Measurements from ENCODE around the gene CTDP1.
"Not testable (repeated sequence)": the region's sequence is repeated elsewhere in the genome, so short reads cannot be mapped to it uniquely, and the experiment has no call there.

The CTDP1 gene

GRCh38 chr18:79706006-79706405 lies 26.4 kb downstream of the CTDP1 start:
- no peak for DNase-seq

DNA sequence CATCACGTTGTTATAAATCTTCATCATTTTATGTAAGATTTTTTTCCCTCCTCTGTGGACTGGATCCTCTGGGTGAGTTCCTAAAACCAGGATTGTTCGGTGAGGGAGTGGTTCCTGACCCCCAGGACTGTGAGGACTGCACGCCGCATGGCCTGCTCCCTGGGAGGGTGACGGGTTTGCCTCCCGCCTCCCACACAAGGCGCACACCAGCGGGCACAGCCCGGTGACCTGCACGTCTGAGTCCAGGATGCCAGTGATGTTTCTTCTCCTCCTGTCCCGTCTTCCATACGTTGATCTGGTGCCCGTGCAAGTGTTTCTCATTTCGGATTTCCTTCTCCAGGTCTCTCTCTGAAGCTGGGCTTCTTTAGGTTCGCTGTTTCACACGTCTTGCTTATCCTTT lies 27.1 kb downstream of the CTDP1 start:
- DNase-seq: no peak

- DNase-seq: no peak
Observed at GRCh38 chr18:79707239-79707638, 27.6 kb downstream of the CTDP1 start.

GRCh38 chr18:79707671-79708070 lies 28.1 kb downstream of the CTDP1 start:
- no peak for DNase-seq

DNA sequence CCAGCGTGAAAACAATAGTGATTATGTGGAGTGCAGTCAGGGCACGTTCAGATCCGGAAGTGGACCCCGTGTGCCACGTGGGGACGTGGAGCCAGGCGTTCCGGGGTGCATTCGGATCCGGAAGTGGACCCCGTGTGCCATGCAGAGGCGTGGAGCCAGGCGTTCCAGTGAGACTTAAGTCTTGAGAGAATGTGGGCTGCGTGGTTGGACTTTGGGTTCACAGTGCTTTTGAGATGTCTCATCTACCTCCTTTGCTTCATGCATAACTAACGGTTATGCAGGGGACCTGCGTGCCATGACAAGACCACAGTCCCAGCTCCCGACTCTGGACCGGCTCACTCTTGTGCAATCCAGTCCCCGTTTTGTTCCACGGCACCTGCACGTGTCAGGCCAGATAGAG lies 28.8 kb downstream of the CTDP1 start:
- no peak for DNase-seq

- no peak for DNase-seq
Observed at GRCh38 chr18:79712206-79712857, 32.7 kb downstream of the CTDP1 start.

DNA sequence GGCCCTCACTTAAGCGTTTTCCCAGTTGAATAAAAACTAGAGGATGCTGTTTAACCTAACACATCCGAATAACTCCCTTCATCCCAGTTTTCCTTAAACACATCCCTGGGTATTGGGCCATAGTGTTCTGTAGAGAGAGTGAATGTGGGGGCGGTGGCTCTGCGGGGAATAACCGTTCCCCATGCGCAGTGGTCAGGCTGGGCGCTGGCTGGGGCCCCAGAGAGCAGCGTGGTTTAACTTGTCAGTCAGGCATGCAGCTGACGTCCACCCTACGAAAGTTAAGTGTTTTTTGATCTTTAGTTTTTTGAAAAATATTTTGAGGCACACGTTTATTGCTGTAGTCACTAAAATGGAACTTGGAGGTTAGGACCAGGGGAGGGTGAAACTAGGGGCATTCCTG lies 33.7 kb downstream of the CTDP1 start:
- DNase-seq: no peak

GRCh38 chr18:79714531-79715240 lies 35.1 kb downstream of the CTDP1 start:
- DNase-seq: no peak

DNA sequence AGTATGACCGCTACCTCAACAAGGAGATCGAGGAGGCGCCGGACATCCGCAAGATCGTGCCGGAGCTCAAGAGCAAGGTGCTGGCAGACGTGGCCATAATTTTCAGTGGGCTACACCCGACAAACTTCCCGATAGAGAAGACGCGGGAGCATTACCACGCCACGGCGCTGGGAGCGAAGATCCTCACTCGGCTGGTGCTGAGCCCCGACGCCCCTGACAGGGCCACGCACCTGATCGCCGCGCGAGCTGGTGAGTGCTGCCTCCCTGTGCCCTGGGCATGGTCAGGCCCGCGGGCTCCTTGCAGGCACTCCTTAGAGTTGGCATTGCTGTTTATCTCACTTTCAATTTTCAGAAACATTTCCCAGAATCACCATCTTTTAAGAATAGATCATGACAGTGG lies 35.7 kb downstream of the CTDP1 start:
- DNase-seq: no peak

GRCh38 chr18:79717059-79717458 lies 37.5 kb downstream of the CTDP1 start:
- DNase-seq: no peak

- no peak for DNase-seq
Observed at GRCh38 chr18:79717555-79718074, 38.0 kb downstream of the CTDP1 start.

DNA sequence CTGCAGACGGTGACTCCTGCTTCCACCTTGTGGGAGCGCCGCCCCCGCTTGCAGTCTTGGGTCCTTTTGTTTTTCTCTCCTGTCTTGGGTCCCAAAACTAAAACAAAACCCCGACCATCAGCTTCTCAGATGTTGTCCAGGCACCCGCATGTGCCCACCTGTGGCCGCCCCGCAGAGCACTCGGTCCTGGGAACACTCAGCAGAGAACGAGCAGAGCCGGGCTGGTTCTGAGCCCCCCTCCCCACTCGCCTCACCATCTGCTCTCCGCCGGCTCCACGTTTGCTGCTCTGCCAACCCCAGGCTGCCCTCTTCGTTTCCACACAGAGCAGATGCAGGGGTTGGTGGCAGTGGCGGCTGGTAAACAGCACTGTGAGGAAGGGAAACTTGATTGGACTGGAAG lies 38.5 kb downstream of the CTDP1 start:
- DNase-seq: no peak

DNA sequence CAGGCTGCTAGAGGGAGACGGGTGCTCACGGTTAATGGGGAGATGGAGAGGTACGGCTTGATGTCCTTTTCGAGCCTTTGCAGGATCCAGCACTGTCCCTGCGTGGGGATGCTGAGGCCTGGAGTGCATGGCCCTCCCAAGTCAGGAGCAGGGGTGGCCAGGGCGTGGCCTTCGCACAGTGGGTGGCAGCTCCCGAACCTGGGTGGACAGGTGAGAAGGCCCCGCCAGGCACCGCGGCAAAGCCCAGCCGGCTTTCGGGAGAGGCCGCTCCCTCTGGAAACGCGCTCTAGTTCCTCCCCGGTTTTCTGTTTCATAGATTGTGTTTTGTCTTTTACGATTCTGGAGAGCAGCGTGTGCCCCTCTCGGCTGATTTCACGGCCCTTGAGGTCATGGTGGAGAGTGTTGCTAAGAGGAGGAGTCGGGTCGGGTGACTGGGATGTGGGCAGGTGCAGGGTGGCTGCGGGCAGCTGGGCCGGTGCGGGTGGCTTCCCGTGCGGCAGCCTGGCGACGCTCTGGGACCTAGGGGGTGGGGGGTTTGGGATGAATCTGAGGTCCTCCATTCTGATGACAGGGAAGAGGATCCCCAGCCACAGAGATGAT lies 39.4 kb downstream of the CTDP1 start:
- DNase-seq: no peak

GRCh38 chr18:79719478-79720358 lies 40.1 kb downstream of the CTDP1 start:
- not testable (repeated sequence) for DNase-seq

GRCh38 chr18:79720359-79720733 lies 40.7 kb downstream of the CTDP1 start:
- no peak for DNase-seq

DNA sequence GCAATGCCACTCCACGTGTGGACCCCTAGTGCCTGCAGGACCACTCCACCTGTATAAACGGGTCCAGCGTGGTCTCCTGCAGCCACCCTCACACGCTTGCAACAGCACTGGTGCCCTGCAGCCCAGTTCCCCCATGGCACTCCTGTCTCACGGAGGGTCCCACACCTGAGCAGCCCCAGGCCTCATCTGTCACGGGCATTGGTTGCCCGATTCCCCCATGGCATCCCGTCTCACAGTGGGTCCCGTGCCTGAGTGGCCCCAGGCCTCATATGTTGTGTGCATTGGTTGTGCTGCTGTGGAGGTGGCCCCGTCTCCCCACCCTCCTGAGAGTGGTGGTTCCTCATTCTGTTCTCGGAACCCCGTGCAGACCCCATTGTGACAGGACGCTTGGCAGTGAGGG lies 43.4 kb downstream of the CTDP1 start:
- DNase-seq: no peak

DNA sequence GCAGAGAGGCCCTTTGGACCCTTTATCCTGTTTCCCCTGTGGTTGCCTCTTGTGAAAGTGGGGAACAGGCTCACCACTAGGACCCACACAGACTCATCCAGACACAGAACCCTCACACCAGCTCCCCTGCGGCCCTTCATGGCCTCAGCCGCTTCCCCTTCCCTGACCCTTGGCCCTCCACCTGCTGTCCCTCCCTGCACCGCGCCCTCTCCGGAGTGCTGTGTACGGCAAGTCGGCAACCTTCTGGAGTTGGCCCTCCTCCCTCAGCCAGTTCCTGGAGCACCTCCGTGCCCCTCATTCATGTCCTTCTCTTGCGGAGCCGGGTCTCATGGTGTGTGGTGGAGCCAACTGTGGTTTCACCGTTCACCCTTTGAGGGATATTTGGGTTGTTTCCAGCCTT lies 44.0 kb downstream of the CTDP1 start:
- no peak for DNase-seq

DNA sequence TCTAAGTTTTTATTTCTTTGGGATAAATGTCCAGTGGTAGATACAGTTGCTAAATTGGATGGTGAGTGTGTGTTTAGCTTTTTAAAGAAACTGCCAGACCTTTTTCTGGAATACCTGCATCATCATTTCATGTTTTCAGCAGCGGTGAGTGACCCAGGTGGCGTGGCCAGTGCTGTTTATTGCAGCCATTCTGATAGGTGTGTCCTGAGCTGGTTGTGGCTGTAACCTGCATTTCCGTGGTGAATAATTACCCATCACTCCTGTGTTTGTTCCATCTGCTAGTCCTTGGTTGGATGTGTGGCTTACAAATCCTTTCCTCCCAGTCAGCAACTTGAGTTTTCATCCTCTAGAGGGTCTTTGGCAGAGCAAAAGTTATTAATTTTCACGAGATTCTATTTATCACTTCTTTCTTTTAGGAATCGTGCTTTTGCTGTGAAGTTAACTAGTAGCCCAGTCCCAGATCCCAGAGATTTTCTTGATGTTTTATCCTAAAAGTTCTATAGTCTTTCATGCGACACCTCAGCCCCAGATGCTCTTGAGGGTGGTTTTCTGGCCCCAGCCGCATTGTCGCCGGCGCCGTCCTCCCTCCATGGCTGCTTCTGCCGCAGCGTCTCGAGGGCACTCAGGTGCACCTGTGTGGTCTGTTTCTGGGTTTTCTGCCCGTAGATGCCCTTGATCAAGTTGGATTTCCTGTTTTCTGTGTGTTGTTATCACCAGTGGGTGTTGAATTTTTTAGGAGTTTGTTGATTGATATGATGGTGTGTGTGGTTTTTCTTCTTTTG lies 44.9 kb downstream of the CTDP1 start:
- no peak for DNase-seq

DNA sequence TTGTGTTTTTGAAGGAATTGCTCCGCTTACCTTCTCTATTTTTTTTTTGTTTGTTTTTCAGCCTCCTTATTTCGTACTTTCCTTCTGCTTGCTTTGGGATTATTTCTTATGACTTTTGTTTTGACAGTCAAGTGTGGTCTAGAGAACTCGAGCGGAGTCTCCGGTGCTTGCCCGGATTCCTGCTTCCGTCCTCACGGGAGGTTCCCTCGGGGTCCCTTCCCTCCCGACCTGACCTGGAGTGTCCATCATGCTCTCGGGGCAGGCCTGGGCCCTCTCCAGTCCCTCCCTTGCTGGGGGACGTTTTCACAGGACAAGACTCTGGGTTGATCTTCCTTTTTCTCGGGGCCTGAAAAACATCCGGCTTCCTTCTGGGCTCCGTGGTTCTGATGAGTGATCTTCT lies 45.9 kb downstream of the CTDP1 start:
- no peak for DNase-seq

DNA sequence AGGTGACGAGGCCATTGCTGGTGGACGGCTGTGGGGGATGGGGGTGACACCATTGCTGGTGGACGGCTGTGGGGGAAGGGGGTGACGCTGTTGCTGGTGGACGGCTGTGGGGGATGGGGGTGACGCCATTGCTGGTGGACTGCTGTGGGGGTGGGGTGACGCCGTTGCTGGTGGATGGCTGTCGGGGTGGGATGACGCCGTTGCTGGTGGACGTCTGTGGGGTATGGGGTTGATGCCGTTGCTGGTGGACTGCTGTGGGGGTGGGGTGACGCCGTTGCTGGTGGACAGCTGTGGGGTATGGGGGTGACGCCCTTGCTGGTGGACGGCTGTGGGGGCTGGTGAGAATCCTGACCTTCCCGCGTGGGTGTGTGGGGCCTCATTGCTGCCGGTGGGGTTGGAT lies 47.1 kb downstream of the CTDP1 start:
- no peak for DNase-seq

DNA sequence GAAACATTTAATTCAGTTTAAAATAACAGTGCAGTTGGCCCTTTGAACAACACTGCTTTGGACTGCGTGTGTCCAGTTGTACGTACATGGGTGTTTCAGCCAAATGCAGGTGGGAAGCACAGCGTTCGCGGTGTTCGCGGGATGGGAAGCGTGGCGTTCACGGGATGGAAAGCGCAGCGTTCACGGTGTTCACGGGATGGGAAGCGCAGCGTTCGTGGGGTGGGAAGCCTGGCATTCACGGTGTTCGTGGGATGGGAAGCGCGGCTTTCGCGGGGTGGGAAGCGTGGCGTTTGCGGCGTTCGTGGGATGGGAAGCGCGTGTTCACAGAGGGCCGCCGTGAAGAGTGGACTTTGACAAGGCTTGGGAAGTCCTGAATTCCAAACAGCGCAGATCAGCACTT lies 47.6 kb downstream of the CTDP1 start:
- no peak for DNase-seq

DNA sequence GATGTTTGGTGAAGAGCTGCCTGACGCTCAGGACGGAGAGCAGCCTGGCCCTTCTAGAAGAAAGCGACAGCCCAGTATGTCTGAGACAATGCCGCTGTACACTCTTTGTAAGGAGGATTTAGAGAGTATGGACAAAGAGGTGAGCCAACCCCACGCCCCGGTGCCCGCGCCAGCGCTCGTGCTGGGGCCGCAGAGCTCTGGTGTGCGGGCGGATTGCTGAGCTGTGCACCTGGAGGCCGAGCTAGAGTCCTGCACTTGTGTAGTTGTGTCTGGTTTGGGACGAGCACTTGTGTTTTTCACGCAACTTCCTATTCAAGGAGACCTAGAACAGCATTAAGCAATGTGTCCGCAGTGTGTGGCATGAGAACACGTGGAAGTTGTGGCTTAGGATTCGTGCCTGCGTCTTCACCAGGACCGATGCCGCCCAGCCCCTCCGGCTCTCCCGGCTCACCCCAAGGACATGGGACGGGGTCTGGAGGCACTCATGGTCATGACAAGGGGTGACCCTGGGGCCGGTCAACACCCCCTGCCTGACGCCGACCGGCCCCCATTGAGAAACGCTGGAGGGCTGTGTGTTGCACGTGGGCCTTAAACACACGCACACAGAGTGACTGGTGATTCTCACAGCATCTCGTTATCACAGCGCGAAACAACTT lies 49.5 kb downstream of the CTDP1 start:
- DNase-seq: no peak

Data from activated CD4-positive, alpha-beta T cell treated with anti-CD3 and anti-CD28 coated beads, Interleukin-2, amount 50 U/mL, for 1 hour (primary cell).